Lower leg skin (tissue), 3 donors: ENCODE measurements around the gene NBEA.

Experiments used
- POLR2A ChIP-seq, 2 donors: fragments of 450-650 bp; IDR thresholded peaks; one replicate each; pipeline ENCODE4 v1.6.1; 2016 to 2017; ENCODE audit warnings: antibody characterized with exemption in 2 of 2, mild to moderate bottlenecking in 1 of 2, moderate library complexity in 1 of 2
- TF ChIP-seq, protein P1 (sequence below), 3 donors: fragments of 450-650 bp; IDR thresholded peaks; one replicate each; pipeline ENCODE4 v1.5.1; 2016; ENCODE audit warnings: antibody characterized with exemption in 3 of 3, mild to moderate bottlenecking in 3 of 3, moderate library complexity in 2 of 3

DNA sequence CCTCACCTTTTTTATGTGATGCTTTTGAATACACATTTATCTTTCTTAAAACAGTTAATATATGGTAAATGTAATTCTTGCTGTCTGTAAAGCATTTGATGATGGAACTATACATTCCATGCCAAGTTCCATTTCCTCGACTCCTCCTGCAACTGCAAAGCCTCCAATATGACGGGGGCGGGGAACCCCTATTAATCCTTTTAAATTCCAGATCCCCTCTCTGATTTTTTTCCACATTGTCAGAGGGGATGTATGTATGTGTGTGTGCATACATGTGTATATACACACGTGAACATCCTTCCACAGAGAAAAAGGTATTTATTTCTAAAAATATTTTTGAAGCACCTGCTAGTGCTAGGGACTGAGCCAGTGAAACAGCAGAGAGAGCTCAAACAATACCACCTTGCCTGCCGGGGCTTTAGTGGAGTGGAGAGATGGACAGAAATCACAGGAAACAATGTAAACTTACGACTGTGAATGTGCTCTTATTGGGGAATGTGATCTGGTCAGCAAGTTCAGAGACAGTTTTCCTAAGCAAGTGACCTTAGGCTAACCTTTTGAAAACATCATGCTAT, 559.7 kb downstream of the NBEA start:
- TF ChIP-seq, protein P1, sequence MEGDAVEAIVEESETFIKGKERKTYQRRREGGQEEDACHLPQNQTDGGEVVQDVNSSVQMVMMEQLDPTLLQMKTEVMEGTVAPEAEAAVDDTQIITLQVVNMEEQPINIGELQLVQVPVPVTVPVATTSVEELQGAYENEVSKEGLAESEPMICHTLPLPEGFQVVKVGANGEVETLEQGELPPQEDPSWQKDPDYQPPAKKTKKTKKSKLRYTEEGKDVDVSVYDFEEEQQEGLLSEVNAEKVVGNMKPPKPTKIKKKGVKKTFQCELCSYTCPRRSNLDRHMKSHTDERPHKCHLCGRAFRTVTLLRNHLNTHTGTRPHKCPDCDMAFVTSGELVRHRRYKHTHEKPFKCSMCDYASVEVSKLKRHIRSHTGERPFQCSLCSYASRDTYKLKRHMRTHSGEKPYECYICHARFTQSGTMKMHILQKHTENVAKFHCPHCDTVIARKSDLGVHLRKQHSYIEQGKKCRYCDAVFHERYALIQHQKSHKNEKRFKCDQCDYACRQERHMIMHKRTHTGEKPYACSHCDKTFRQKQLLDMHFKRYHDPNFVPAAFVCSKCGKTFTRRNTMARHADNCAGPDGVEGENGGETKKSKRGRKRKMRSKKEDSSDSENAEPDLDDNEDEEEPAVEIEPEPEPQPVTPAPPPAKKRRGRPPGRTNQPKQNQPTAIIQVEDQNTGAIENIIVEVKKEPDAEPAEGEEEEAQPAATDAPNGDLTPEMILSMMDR (IDR thresholded peaks at IDR 0.05) = no peak
- TF ChIP-seq POLR2A (IDR thresholded peaks at IDR 0.05) = no peak
